Astrocyte of the hippocampus (primary cell): ENCODE measurements around the gene NCKAP5.

ENCODE experiments used
- DNase-seq: peaks from one replicate; pipeline ENCODE4 v3.0.0; 2011; ENCODE audit warnings: low read depth, low spot score

NCKAP5 gene

GRCh38 chr2:133568172-133568571, at the start of gene NCKAP5:
Gene NCKAP5, minus strand, starts transcription at chr2:133568463. Its CDS starts 50,937 bp downstream, at chr2:133517526.
- DNase-seq = peak; percentile 66

DNA sequence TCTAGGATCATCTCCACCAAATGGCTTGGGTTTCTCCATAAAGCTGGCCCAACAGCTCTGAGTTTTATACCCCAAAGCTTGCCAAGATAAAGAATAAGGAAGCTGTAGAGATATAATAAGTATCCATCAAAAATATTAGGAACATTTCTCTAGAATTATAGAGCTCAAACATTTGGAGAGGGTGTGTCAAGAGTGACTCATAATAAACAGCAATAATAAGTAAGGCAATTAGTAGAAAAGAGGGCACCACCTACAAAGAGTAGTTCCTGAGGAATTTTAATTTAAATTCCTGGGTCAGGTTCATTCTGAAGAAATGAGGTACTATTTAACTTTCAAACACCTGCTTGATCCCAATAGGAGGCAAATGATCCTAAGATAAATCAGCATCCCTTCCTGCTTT, 41.4 kb upstream of the NCKAP5 start:
- no peak for DNase-seq

DNA sequence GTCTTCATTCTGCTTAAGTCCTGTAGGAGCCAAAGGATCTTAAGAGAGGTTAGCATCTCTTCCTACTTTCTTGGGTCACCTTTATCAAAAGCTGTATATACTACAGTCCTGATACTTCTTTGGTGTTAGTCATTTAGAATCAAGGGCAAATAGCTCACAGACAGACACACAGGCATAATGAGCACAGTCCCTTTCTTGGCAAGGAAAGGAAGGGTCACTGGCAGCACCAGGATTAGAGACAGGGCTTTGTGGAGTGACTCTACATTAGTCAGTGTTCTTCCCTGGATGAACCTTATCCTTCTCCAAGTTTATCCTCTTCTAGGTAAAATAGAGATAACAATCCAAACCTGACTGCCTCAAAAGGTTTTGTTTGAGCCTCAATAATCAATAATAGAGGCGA, 40.0 kb upstream of the NCKAP5 start:
- no peak for DNase-seq

DNA sequence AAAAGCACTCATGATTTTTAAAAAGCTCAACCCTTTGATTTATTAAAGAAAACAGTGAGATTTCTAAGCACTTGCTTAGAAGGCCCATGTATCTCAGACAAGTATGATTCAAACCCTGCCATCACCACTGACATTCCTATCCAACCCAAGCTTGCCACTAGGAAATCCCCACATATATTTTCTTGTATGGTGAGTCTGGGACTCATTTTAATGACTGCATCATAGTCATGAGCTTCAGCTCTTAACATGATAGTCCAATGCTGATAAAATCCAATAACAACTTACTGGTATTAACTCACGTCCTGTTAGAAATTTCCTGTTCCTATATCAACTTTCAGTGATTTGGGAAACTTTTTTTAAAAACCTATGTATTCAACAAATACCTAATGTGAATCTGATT, 39.4 kb upstream of the NCKAP5 start:
- peak; percentile 68 for DNase-seq

DNA sequence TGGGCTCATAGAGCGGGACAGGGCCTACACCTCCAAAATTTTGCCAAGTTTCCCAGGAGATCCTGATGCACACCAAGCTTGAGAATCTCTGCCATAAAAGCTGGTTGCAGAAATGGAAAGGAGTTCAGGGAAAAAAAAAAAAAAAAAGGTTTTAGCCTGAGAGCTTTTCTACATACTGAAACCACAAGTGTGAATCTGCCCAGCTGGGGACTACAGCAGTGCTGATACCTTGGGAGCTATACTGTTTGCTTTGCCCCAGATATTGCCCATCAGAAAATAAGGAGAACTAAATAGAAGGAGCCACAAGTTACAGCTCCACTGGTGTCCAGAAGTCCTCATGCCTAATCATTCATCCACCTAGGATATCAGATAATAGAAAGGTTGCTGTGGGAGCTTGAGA, 38.4 kb upstream of the NCKAP5 start:
- DNase-seq = no peak

- no peak for DNase-seq
Measured at GRCh38 chr2:133605766-133606137, 37.5 kb upstream of the NCKAP5 start.

GRCh38 chr2:133605011-133605765, 36.9 kb upstream of the NCKAP5 start:
- no peak for DNase-seq

GRCh38 chr2:133603109-133603508, 34.8 kb upstream of the NCKAP5 start:
- DNase-seq = no peak

- DNase-seq = no peak
Measured at GRCh38 chr2:133602538-133602937, 34.3 kb upstream of the NCKAP5 start.

GRCh38 chr2:133600266-133600928, 32.1 kb upstream of the NCKAP5 start:
- DNase-seq = peak; percentile 30

GRCh38 chr2:133599811-133600210, 31.5 kb upstream of the NCKAP5 start:
- DNase-seq = peak; percentile 36

DNA sequence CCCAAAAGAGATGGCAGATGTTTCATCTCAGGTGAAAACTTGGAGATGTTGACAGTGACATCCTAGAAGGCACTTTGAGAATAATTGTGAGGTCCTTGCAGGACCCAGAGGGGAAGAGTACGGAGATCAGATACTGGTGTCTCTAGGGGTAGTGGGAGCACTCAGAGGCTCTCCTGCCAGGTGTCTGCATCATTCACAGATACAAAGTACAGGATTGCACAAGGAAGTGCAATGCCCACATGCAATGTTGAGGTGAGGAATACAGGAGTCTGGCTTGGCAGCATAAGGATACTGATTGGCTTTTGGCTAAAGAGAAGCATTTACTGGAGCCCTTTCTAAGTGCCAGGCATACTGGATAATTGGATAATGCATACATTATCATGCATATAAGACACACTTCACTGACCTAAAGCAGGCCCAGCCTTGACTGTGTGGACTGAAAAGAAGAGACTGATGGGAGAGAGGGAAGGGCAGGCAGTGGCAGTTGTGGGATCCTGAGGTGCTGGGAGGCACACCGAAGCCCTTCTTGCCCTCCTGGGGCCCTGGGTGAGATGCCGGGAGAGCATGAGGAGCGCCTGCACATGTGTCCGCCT, 31.0 kb upstream of the NCKAP5 start:
- no peak for DNase-seq

GRCh38 chr2:133598769-133599168, 30.5 kb upstream of the NCKAP5 start:
- DNase-seq = no peak

DNA sequence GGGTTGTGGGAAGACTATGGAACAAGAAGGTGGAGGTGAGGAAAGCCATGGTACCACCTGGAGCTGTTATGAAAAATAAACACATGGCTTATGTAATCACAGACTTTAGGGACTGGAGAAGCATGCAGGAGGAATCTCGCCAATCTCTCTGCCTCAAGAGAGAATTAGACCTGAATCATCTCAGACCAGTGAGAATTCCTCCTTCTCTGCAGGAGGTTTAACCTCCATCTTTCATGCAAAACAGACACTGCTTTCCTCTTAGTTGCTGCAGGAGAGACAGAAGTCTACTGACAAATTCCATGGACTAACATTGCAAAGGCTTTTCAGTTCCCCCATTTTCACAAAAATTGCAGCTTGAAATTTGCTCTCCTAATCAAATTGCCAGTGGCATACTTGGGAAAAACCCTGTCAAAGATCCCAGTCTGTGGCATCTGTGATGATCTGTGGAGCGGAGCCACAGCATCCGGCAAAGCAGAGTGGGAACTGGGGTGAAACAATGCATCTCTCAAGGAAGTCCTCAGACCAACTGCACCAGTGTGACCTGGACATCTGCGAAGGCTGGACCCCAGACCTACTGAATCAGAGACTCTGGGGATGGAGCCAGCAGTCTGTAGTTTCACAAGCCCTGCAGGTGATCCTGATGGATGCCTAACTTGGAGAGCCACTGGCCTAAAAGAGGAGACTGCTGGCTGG, 28.6 kb upstream of the NCKAP5 start:
- DNase-seq = peak; percentile 32

DNA sequence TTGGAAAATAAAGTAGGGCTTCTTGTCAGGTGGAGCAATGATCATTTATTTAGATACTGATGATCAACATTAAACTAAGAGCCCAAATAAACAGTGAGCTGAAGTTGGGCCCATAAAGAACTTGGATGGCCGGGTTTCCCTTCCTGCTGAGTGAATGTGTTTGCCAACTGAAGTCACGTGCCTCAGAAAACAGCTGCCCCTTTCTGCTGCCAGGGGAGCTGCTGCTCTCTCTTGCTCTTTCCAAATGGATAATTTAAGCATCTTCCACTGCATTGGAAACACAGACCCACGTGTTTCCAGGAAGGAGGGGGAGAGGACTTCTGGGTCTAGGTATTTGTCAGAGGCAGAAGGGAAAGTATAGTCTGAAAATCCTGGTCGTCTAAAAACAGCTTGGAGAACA, 22.9 kb upstream of the NCKAP5 start:
- peak; percentile 37 for DNase-seq

DNA sequence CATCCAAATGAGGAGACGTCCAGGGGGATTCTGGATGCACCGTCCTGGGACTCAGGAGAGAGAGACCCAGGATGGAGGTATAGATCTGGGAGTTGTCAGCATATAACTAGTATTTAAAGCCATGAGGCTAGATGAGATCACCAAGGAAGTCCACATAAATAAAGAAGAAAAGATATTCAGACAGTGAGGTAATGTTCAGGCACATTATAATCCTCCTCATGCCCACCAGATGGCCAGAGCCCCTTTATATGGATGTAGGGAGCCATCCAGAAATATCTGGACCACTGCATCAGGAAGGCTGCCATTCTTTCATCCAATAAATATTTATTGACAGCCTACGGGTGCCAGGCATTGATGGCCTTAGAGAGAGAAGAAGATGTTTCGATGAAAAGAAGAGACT, 21.2 kb upstream of the NCKAP5 start:
- DNase-seq = no peak

DNA sequence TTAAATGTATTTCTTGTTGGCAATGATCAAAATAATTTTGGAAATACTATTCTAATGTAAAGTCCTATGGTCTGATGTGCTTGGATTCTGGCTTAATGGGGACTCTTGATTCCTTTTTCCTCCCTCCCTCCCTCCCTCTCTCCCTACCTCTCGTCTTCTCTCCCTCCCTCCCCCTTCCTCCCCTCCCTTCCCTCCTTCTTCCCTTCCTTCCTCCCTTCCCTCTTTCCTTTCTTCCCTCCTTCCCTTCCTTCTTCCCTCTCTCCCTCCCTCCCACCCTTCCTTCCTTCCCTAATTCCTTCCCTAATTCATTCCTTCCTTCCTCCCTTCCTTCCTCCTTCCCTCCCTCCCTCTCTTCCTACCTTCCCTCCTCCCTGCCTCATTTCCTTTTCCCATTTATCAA, 19.9 kb upstream of the NCKAP5 start:
- DNase-seq = no peak

GRCh38 chr2:133586978-133587377, 18.7 kb upstream of the NCKAP5 start:
- peak; percentile 74 for DNase-seq

GRCh38 chr2:133581010-133581760, 12.9 kb upstream of the NCKAP5 start:
- DNase-seq = no peak

- DNase-seq = peak; percentile 62
Measured at GRCh38 chr2:133579274-133579673, 11.0 kb upstream of the NCKAP5 start.

DNA sequence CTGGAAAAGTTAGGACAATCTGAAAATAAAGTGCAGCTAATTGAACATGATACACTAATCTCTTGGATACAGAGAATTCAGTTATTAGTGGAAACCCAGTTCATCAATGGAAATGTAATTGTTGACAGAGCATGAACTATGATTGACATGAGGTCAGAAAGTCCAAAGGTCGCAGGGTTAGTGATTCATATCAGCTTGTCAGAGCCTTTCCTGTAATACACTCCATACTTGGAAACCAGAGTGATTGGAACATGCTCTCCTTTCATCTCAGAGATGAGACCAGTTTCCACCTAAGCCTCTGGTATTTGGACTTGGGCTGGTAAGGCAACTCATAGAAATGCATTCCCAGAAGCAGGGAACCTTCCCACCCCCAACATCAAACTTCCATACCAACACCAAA, 8.5 kb upstream of the NCKAP5 start:
- DNase-seq = no peak

GRCh38 chr2:133574620-133575019, 6.4 kb upstream of the NCKAP5 start:
- no peak for DNase-seq
